HepG2 (cell line): ENCODE data around the gene RINL. TPM values are rescaled to one million over a fixed set of nuclear protein-coding genes. Genes with fewer than 3 reads are reported as not detected.

Source experiments
- HHEX ChIP-seq: IDR thresholded peaks from 2 replicates; pipeline ENCODE4 v1.6.1; 2016; ENCODE audit warnings: control low read depth
- HNRNPK ChIP-seq: fragments of 200-400 bp; formaldehyde crosslinking; IDR thresholded peaks from 2 replicates; pipeline ENCODE4 v1.6.1; 2018; ENCODE audit warnings: low read length, low read depth, moderate library complexity, mild to moderate bottlenecking; ENCODE audit not compliant: poor library complexity, severe bottlenecking
- KDM3A ChIP-seq: IDR thresholded peaks from 2 replicates; pipeline ENCODE4 v1.6.1; 2018; ENCODE audit warnings: low read depth, missing compliant biosample characterization
- KDM4B ChIP-seq: sonication (generic); formaldehyde crosslinking; IDR thresholded peaks from 2 replicates; pipeline ENCODE4 v1.4.0; 2020; ENCODE audit warnings: missing genetic modification reagents
- NFIC ChIP-seq: IDR thresholded peaks from 2 replicates; pipeline ENCODE4 v1.6.1; 2012; ENCODE audit warnings: mild to moderate bottlenecking, low read length, inconsistent platforms
- NPAS2 ChIP-seq: sonication (generic); formaldehyde crosslinking; IDR thresholded peaks from 2 replicates; pipeline ENCODE4 v1.8.0; 2022; ENCODE audit warnings: mild to moderate bottlenecking, missing genetic modification reagents, borderline replicate concordance
- PHB2 ChIP-seq: fragments of 450-650 bp; IDR thresholded peaks from 2 replicates; pipeline ENCODE4 v1.6.1; 2018; ENCODE audit not compliant: partially characterized antibody
- SPEN ChIP-seq: sonication (generic); formaldehyde crosslinking; IDR thresholded peaks from 2 replicates; pipeline ENCODE4 v1.5.1; 2020; ENCODE audit warnings: low read depth, mild to moderate bottlenecking, missing genetic modification reagents
- ZFAT ChIP-seq: sonication (generic); formaldehyde crosslinking; conservative IDR thresholded peaks from 2 replicates; pipeline ENCODE4 v1.8.1; 2023; ENCODE audit warnings: missing genetic modification reagents, inconsistent platforms
- ZFP36 ChIP-seq: fragments of 150-350 bp; IDR thresholded peaks from 2 replicates; pipeline ENCODE4 v1.6.1; 2018; ENCODE audit warnings: borderline replicate concordance, low read length, low read depth; ENCODE audit not compliant: partially characterized antibody
- ZKSCAN1 ChIP-seq: fragments of 150-350 bp; IDR thresholded peaks from 2 replicates; pipeline ENCODE4 v1.6.1; 2014; ENCODE audit warnings: low read length
- ZNF225 ChIP-seq: sonication (generic); formaldehyde crosslinking; IDR thresholded peaks from 2 replicates; pipeline ENCODE4 v1.4.0; 2020; ENCODE audit warnings: mild to moderate bottlenecking, missing genetic modification reagents
- ZNF282 ChIP-seq: fragments of 450-650 bp; IDR thresholded peaks from 2 replicates; pipeline ENCODE4 v1.6.1; 2018; ENCODE audit not compliant: partially characterized antibody
- ZNF296 ChIP-seq: sonication (generic); formaldehyde crosslinking; conservative IDR thresholded peaks from 2 replicates; pipeline ENCODE4 v1.5.0; 2020; ENCODE audit warnings: mild to moderate bottlenecking, missing genetic modification reagents
- ZNF431 ChIP-seq: sonication (generic); formaldehyde crosslinking; IDR thresholded peaks from 2 replicates; pipeline ENCODE4 v1.9.0; 2022; ENCODE audit warnings: missing genetic modification reagents, low read depth, mild to moderate bottlenecking, borderline replicate concordance
- ZNF777 ChIP-seq: sonication (generic); formaldehyde crosslinking; IDR thresholded peaks from 2 replicates; pipeline ENCODE4 v1.4.0; 2020; ENCODE audit warnings: missing genetic modification reagents
- polyA plus RNA-seq, 8 experiments: library from polyadenylated mRNA; depleted of rRNA in 3 of 8; stranded (reverse) in 7 of 8; unstranded in 1 of 8; fragments of >200 nt; fragmentation: Illumina TruSeq in 4 of 8; extraction: Trizol in 4 of 8; gene quantifications; 2 replicates each; pipeline versions ENCODE4 v1.2.1 to v1.2.3, GENCODE V29; 2011 to 2016; ENCODE audit warnings: low read depth in 4 of 8, missing spikeins in 1 of 8, mixed read lengths in 1 of 8; ENCODE audit not compliant: insufficient read depth in 1 of 8
- total RNA-seq, 5 experiments: library from RNA; depleted of rRNA; stranded (reverse); fragments of >200 nt; fragmentation: Illumina TruSeq; extraction: Trizol; gene quantifications; 2 replicates each; pipeline ENCODE4 v1.2.3, GENCODE V29; 2016; ENCODE audit warnings: low read depth in 1 of 5
- TF ChIP-seq, protein P1 (sequence below): sonication (generic); formaldehyde crosslinking; IDR thresholded peaks from 2 replicates; pipeline ENCODE4 v1.4.0; 2020; ENCODE audit warnings: missing genetic modification reagents, mild to moderate bottlenecking, borderline replicate concordance
- TF ChIP-seq, protein P2 (sequence below): sonication (generic); formaldehyde crosslinking; IDR thresholded peaks from 2 replicates; pipeline ENCODE4 v1.8.0; 2022; ENCODE audit warnings: missing genetic modification reagents, low read depth, mild to moderate bottlenecking, borderline replicate concordance
- TF ChIP-seq, protein P3 (sequence below): IDR thresholded peaks from 2 replicates; pipeline ENCODE4 v1.6.1; 2012; ENCODE audit warnings: low read depth, low read length, improper control_type of control experiment
- TF ChIP-seq, protein P4 (sequence below): IDR thresholded peaks from 2 replicates; pipeline ENCODE4 v1.6.1; 2016; ENCODE audit warnings: missing genetic modification reagents, missing compliant biosample characterization
- TF ChIP-seq, protein P5 (sequence below): sonication (generic); formaldehyde crosslinking; IDR thresholded peaks from 2 replicates; pipeline ENCODE4 v1.8.1; 2023; ENCODE audit warnings: missing genetic modification reagents, inconsistent platforms, borderline replicate concordance
- TF ChIP-seq, protein P6 (sequence below): sonication (generic); formaldehyde crosslinking; IDR thresholded peaks from 2 replicates; pipeline ENCODE4 v1.9.0; 2021; ENCODE audit warnings: missing genetic modification reagents, mild to moderate bottlenecking, borderline replicate concordance

RINL gene
- total and polyA plus RNA-seq, 2 of the 13 experiments (the other 11 are each of a cell fraction or from before 2014, with no cell fraction given): 11.4 to 18.0 TPM

DNA sequence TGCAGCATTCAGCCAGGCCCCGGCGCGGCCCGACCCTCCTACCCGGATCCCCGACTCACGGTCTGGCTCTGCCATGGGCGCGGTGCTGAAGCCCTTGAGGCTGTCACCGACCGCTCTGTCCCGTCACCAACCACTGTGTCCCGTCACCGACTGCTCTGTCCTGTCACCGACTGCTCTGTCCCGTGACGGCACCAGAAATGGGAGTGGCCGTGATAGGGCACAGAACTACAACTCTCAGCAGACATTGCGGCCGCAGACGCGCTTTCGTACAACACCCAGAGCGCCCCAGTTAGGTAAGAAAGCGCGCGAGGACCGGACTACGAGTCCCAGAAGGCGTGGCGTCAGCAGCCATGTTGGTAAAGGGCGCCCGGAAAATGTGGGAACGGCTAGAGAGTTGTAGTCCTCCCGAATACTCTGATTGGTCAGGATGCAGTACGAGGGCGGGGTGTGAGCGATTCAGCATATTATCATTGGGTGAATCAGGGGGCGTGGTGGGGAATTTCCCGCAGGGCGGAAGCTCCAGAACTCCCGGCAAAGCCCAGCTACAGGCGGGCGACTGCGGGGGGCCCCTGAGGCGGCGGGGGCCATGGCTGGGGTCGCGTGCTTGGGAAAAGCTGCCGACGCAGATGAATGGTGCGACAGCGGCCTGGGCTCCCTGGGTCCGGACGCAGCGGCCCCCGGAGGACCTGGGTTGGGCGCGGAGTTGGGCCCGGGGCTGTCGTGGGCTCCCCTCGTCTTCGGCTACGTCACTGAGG is 21.5 kb upstream of the RINL start, which contains the start of the genes NFKBIB and SIRT2 (continued):
- TF ChIP-seq ZFP36 (no peak), ZNF225 (CRISPR knock-in tag) (peak; percentile 87), NFIC (no peak), ZFAT (CRISPR knock-in tag) (no peak), ZNF777 (no peak; the same call in 1 of the 2 replicates), KDM3A (no peak), ZNF282 (no peak), HNRNPK (no peak), ZKSCAN1 (no peak), NPAS2 (no peak), PHB2 (no peak), ZNF296 (CRISPR knock-in tag) (no peak), SPEN (peak; percentile 67), HHEX (CRISPR knock-in tag) (no peak), KDM4B (CRISPR knock-in tag) (0 out of 2 replicates have a peak, but pooled peaks have one; percentile 8), ZNF431 (no peak)
- TF ChIP-seq, protein P1, sequence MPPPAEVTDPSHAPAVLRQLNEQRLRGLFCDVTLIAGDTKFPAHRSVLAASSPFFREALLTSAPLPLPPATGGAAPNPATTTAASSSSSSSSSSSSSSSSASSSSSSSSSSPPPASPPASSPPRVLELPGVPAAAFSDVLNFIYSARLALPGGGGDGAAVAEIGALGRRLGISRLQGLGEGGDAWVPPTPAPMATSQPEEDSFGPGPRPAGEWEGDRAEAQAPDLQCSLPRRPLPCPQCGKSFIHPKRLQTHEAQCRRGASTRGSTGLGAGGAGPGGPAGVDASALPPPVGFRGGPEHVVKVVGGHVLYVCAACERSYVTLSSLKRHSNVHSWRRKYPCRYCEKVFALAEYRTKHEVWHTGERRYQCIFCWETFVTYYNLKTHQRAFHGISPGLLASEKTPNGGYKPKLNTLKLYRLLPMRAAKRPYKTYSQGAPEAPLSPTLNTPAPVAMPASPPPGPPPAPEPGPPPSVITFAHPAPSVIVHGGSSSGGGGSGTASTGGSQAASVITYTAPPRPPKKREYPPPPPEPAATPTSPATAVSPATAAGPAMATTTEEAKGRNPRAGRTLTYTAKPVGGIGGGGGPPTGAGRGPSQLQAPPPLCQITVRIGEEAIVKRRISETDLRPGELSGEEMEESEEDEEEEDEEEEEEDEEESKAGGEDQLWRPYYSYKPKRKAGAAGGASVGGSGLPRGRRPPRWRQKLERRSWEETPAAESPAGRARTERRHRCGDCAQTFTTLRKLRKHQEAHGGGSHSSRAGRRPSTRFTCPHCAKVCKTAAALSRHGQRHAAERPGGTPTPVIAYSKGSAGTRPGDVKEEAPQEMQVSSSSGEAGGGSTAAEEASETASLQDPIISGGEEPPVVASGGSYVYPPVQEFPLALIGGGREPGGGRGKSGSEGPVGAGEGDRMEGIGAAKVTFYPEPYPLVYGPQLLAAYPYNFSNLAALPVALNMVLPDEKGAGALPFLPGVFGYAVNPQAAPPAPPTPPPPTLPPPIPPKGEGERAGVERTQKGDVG: no peak
- TF ChIP-seq, protein P2, sequence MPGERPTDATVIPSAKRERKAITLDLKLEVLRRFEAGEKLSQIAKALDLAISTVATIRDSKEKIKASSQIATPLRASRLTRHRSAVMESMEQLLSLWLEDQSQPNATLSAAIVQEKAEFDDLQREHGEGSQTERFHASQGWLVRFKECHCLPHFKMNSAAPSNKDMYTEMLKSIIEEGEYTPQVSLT (CRISPR knock-in tag): no peak
- TF ChIP-seq, protein P3, sequence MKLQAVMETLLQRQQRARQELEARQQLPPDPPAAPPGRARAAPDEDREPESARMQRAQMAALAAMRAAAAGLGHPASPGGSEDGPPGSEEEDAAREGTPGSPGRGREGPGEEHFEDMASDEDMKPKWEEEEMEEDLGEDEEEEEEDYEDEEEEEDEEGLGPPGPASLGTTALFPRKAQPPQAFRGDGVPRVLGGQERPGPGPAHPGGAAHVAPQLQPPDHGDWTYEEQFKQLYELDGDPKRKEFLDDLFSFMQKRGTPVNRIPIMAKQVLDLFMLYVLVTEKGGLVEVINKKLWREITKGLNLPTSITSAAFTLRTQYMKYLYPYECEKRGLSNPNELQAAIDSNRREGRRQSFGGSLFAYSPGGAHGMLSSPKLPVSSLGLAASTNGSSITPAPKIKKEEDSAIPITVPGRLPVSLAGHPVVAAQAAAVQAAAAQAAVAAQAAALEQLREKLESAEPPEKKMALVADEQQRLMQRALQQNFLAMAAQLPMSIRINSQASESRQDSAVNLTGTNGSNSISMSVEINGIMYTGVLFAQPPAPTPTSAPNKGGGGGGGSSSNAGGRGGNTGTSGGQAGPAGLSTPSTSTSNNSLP: no peak
- TF ChIP-seq, protein P4, sequence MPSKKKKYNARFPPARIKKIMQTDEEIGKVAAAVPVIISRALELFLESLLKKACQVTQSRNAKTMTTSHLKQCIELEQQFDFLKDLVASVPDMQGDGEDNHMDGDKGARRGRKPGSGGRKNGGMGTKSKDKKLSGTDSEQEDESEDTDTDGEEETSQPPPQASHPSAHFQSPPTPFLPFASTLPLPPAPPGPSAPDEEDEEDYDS (CRISPR knock-in tag): peak; percentile 56; the same call in 1 of the 2 replicates
- TF ChIP-seq, protein P5, sequence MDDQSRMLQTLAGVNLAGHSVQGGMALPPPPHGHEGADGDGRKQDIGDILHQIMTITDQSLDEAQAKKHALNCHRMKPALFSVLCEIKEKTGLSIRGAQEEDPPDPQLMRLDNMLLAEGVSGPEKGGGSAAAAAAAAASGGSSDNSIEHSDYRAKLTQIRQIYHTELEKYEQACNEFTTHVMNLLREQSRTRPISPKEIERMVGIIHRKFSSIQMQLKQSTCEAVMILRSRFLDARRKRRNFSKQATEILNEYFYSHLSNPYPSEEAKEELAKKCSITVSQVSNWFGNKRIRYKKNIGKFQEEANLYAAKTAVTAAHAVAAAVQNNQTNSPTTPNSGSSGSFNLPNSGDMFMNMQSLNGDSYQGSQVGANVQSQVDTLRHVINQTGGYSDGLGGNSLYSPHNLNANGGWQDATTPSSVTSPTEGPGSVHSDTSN (CRISPR knock-in tag): no peak
- TF ChIP-seq, protein P6, sequence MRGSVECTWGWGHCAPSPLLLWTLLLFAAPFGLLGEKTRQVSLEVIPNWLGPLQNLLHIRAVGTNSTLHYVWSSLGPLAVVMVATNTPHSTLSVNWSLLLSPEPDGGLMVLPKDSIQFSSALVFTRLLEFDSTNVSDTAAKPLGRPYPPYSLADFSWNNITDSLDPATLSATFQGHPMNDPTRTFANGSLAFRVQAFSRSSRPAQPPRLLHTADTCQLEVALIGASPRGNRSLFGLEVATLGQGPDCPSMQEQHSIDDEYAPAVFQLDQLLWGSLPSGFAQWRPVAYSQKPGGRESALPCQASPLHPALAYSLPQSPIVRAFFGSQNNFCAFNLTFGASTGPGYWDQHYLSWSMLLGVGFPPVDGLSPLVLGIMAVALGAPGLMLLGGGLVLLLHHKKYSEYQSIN: no peak
